NCI-H1048 (cell line): ENCODE measurements around the gene OSTC.
"Not testable (repeated sequence)": the region's sequence is repeated elsewhere in the genome, so short reads cannot be mapped to it uniquely, and the experiment has no call there.

Experiments used
- DNase-seq: peaks from one replicate; lab custom pipeline; 2025; lab: John Stamatoyannopoulos, UW

Gene OSTC

DNA sequence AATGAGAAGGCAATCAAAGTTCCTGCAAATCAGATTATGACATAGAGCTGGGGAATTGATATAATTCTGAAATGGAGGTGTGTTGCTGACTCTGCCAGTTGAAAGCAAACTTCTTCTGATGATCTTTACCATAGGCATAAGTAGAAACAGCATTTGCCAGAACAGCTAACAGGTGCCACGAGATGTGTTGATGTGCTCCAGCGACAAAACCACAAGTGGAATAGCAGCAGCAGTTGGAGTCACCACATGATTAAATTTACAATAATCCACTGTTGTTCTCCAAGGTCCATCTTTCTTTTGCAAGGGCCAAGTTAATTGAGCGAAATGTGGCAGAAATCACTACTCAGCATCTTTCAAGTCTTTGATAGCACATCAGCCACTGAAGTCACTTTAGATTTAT lies 3.7 kb upstream of the OSTC start:
- no peak for DNase-seq

- no peak for DNase-seq
Observed at GRCh38 chr4:108649863-108650211, 562 bp upstream of the OSTC start.

DNA sequence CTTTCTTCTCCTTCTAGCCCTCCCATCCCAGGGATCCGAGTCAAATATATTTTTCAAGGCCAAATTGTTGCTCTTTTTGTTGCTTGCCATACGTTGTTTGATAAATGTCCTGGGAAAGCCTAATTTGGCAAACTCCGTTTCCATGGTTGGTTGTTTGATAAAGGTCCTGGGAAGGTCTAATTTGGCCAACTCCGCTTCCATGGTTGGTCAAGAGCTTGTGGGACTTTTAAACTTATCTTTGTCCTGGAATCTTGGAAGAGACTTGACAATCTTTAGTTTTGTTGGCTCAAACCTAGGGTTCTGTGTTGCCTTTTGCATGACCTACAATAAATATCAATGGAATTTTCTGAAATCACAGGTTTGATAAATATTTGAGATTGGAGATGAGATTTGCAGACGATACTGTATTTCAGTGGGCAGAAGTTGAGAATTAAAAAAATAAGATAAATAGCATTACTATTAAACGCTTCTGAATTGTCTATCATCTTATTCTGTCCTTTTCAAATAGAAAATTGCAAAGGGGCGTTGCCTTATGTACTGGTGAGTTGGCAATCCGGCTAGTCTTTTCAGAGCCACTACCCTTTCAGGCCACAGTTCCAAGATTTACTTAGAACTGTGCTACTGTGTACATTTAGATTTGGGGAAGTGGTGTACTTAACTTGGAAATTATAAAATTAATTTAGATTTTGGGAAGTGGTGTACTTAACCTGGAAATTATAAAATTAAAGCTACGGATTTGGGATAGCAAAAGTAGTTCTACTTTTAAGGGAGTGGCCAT lies 804 bp downstream of the OSTC start:
- DNase-seq: no peak

- DNase-seq: no peak
Observed at GRCh38 chr4:108662629-108663028, 12.2 kb downstream of the OSTC start.

DNA sequence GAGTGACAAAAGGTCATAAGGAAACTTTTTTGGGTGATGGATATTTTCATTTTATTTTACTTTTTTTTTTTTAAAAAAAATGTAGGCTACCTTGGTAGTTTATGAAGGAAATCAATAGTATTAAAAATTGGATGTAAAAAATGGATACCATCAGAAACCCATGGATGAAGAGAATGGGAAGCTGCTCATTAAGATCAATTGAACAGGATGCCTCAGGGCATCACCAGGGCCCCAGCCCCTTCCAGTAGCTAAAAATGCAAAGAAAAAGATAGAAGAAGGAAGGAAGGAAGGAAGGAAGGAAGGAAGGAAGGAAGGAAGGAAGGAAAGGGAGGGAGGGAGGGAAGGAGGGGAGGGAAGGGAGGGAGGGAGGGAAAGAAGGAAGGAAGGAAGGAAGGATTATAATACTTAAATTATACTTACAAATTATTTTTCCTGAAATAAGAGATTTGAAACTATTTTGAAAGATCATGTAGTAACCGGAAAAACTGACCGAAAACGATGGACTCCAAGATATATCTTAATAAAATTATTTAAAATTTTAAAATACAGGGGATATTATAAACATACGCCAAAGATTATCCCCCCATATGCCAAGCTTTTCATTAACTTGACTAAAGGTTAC lies 24.1 kb downstream of the OSTC start:
- no peak for DNase-seq

DNA sequence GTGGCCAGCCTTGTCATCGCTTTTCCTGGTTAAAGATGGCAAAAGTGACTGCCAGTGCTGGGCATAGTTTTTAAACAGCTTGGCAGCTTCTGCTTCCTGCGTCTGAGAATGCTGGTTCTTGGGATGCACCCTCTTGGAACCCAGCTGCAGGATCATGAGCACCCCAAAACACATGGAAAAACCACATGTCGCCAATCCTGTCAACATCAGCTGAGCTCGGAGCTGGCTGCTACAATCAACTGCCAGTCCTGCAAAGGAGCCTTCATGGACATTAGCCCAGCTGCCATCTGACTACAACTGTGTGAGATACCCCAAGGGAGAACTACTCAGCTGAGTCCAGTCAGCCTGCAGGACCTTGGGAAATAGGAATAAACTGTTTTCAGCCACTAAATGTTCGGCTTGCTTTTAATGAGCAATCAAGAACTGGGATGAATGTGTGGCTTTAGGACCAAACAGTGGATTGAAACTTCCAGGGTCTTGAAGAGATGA lies 31.0 kb downstream of the OSTC start:
- no peak for DNase-seq

DNA sequence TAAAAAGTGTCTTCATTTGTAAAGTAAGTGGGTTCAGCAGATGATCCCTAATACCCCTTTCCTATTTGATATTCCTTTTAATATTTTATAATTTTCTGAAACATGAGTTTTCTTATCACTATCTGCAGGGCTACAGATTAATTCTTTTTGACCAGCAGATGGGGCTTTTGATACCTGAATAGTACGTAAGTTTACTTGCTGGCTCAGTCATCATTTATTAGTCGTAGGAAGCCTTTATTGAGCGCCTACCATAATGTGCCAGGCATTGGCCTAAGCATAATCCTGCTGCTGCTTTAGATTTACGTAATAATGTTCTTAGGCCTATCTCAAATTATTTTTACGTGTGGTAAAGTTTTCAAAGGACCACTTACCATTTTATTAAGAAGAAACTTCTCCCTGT lies 33.1 kb downstream of the OSTC start:
- DNase-seq: no peak

GRCh38 chr4:108685036-108685686 lies 34.8 kb downstream of the OSTC start:
- DNase-seq: no peak

DNA sequence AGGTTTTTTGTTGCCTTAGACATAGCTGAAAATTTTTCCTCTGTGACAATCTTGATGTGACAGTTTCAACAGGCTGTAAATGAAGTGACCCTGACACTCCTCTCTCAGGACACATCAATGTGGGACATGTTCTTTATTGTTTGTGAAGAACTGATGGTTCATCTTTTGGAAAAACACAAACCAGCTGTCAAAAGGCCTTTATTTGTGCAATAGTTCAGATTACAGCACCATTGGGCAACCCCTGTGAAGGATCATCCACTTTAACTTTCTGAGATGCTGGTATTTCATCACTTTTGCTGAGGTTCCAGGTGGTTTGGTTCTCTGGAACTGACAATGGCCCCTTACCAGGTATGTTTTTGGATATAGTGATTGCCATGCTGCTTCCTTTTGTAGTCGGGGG lies 40.3 kb downstream of the OSTC start:
- DNase-seq: no peak

GRCh38 chr4:108693211-108693610 lies 42.8 kb downstream of the OSTC start:
- DNase-seq: no peak

DNA sequence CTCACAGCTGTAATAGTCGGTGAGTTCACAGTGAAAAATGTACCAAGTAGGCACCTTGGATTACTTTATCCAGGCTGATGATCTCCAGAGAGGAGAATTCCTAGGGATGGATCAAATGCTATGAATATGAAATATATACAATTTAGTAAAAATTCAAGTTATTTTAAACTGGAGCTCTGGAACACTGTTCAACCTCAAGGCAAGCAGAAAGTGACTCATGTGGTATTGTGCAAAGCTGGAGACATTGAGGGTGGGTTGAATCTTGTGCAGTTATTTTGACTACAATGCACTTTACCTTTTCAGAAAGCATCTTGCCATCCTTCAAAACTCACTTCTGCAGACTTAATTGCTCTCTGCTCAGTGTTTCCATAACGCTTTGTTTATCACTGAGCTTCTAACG lies 43.4 kb downstream of the OSTC start:
- DNase-seq: no peak

GRCh38 chr4:108694423-108694822 lies 44.0 kb downstream of the OSTC start:
- no peak for DNase-seq

GRCh38 chr4:108695062-108695461 lies 44.7 kb downstream of the OSTC start:
- DNase-seq: no peak

DNA sequence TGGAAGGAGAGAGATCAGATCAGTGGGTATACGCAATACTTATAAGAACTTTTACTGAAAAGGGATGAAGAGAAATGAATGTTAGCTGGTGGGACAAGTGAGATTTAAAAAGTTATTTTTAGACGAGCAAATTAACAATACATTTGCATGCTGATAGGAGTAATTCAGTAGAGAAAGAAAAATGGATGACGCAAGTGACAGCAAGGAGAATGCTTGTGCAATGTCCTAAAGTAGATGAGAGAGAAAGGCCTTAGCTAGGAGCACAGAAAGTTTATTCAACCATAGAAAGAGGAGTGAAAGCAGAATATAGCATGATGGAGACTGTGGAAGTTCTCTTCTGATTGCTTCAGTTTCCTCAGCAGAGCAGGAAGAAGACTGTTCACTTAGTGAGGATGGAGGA lies 45.8 kb downstream of the OSTC start:
- no peak for DNase-seq

GRCh38 chr4:108700081-108700757 lies 49.8 kb downstream of the OSTC start:
- DNase-seq: no peak

GRCh38 chr4:108702960-108703359 lies 52.6 kb downstream of the OSTC start:
- DNase-seq: no peak

DNA sequence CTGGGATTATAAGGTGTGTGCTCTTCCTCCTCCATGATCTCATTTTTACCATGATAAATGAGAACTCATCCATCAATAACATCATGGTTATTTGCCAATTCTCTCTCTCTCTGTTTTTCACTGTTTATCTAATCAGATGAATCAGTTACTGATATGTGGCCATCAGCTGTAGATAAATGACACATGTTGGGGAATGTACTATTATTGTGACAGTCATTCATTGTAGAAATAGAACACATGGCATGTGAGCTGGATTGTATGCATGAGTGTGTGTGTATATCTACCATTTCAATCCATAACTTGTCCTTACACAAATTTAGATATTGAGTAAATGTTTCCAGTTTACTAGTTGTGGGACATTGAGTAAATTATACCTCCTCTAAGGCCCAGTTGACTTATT lies 53.0 kb downstream of the OSTC start:
- no peak for DNase-seq

- DNase-seq: no peak
Observed at GRCh38 chr4:108703966-108704365, 53.6 kb downstream of the OSTC start.

- no peak for DNase-seq
Observed at GRCh38 chr4:108706289-108706688, 55.9 kb downstream of the OSTC start.

GRCh38 chr4:108709234-108709633 lies 58.8 kb downstream of the OSTC start:
- no peak for DNase-seq

DNA sequence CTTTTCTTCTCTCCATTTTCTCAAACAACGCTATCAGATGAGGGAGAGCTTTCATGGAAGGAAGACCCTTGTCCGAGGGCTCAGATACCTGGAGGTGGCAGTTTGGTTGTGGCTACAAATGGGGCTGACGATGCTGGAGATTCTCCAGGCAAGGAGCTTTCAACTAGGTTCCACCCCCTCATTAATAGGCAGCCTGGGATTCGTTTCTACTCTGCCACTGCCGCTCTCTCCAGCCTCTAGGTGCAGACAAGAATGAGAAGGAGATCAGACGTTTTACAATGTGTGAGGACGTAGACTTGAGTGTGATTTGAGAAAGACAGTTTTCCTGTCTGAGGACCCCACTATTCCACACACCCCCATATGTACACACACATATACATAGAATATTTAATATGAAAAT lies 59.3 kb downstream of the OSTC start:
- DNase-seq: no peak

DNA sequence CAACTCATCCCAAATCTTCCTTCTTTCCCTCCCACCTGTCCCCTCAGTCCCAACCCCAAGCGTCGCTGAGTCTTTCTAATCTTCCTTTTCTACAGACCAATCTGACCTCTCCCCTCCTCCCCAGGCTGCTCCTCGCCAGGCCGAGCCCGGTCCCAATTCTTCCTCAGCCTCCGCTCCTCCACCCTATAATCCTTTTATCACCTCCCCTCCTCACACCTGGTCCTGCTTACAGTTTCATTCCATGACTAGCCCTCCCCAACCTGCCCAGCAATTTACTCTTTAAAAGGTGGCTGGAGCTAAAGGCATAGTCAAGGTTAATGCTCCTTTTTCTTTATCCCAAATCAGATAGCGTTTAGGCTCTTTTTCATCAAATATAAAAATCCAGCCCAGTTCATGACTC lies 60.2 kb downstream of the OSTC start:
- DNase-seq: not testable (repeated sequence)

- no peak for DNase-seq
Observed at GRCh38 chr4:108714880-108715279, 64.5 kb downstream of the OSTC start.
